GM12864 (cell line): Measurements from ENCODE around the gene ARHGAP24.
A peak's percentile ranks its signal among the peaks of the same experiment; 100 is the strongest.

Experiments
- DNase-seq: peaks from one replicate; pipeline ENCODE4 v3.0.0-alpha.2; 2011; ENCODE audit warnings: low read depth
- H3K4me3 ChIP-seq: 2 replicates; pipeline ENCODE4 v1.5.1; 2011; ENCODE audit warnings: mild to moderate bottlenecking, low read depth, low read length, control low read depth
- CTCF ChIP-seq: IDR thresholded peaks from 2 replicates; pipeline ENCODE4 v1.5.1; 2011; ENCODE audit warnings: low read depth, mild to moderate bottlenecking, moderate library complexity, low read length, control low read depth, inconsistent platforms; ENCODE audit errors: missing control alignments

ARHGAP24 gene

GRCh38 chr4:85457752-85458467 lies 17.0 kb upstream of the ARHGAP24 start:
- TF ChIP-seq CTCF, result no peak
- no peak overlapping the region for H3K4me3 ChIP-seq
- DNase-seq, result no peak

- H3K4me3 ChIP-seq, result no peak overlapping the region
- TF ChIP-seq CTCF, result no peak
- DNase-seq, result no peak
Observed at GRCh38 chr4:85459736-85460135, 15.2 kb upstream of the ARHGAP24 start.

- no peak for TF ChIP-seq CTCF
- DNase-seq, result no peak
- peak overlapping the region; percentile 70 for H3K4me3 ChIP-seq
Observed at GRCh38 chr4:85474356-85474755, 594 bp upstream of the ARHGAP24 start.

- no peak for DNase-seq
- TF ChIP-seq CTCF, result no peak
- peak overlapping the region; percentile 70 for H3K4me3 ChIP-seq
Observed at GRCh38 chr4:85475631-85476233, 782 bp downstream of the ARHGAP24 start.

- no peak for DNase-seq
- no peak overlapping the region; the same call in 1 of the 2 replicates for H3K4me3 ChIP-seq
- TF ChIP-seq CTCF, result no peak
Observed at GRCh38 chr4:85476381-85476780, 1.4 kb downstream of the ARHGAP24 start.

GRCh38 chr4:85477534-85477933 lies 2.6 kb downstream of the ARHGAP24 start:
- TF ChIP-seq CTCF, result no peak
- DNase-seq, result no peak
- H3K4me3 ChIP-seq, result peak overlapping the region; percentile 18

- no peak for DNase-seq
Observed at GRCh38 chr4:85478576-85478975, 3.6 kb downstream of the ARHGAP24 start.

More at GRCh38 chr4:85478576-85478975, 3.6 kb downstream of the ARHGAP24 start:
- no peak for TF ChIP-seq CTCF
- H3K4me3 ChIP-seq, result no peak overlapping the region
